HepG2 (cell line): ENCODE data around the gene NCMAP. TPM values are rescaled to one million over a fixed set of nuclear protein-coding genes. Genes with fewer than 3 reads are reported as not detected.

Experiments
- ATAC-seq: fragments of 200-7000 bp; cut with Tn5 transposase; 3 replicates; pipeline ENCODE4 v1.9.1; 2020; ENCODE audit warnings: mild to moderate bottlenecking, moderate library complexity
- BruUV-seq: library from RNA; stranded (reverse); fragments of 400-500 nt; replicated peaks from 2 replicates; lab custom pipeline; 2021; lab: Mats Ljungman, UMichigan
- CTCF ChIA-PET: fragments of 300-600 bp; formaldehyde crosslinking; extraction: SDS; loops from one replicate; lab custom pipeline; 2021; ENCODE audit warnings: low total read pairs, inconsistent platforms, low intra/inter-chr PET ratio; lab: Yijun Ruan, JAX
- POLR2A ChIA-PET: fragments of 350-600 bp; sonication (Branson Sonifier 250); formaldehyde crosslinking; loops from one replicate; lab custom pipeline; 2020; ENCODE audit warnings: antibody characterized with exemption, inconsistent platforms; lab: Yijun Ruan, JAX
- DNase-seq: peaks from one replicate; pipeline ENCODE4 v3.0.0-alpha.2; 2015; ENCODE audit warnings: low spot score
- FAIRE-seq: peaks from 3 replicates; lab custom pipeline; 2011; peaks lifted over from hg19 to GRCh38; lab: Jason Lieb, UNC
- H2AFZ ChIP-seq: one replicate; pipeline ENCODE4 v1.6.1; 2011; ENCODE audit warnings: low read length, inconsistent platforms
- H3K27ac ChIP-seq: fragments of 300-600 bp; 3 replicates; pipeline ENCODE4 v1.8.0; 2011; ENCODE audit warnings: mixed run types, mild to moderate bottlenecking, mixed read lengths, low read length, inconsistent platforms; ENCODE audit not compliant: insufficient read depth; ENCODE audit errors: extremely low read length
- H3K27me3 ChIP-seq, 2 experiments: fragments of 200-600 bp in 1 of 2; 2 replicates in 1 of 2; 3 replicates in 1 of 2; pipeline versions ENCODE4 v1.6.0 to v1.8.0; 2011; ENCODE audit warnings: low read length in 2 of 2, mild to moderate bottlenecking in 2 of 2, moderate library complexity in 2 of 2, inconsistent platforms in 1 of 2; ENCODE audit not compliant: insufficient read depth in 2 of 2, control insufficient read depth in 1 of 2
- H3K36me3 ChIP-seq, 2 experiments: fragments of 200-600 bp in 1 of 2; replicated peaks in 1 of 2; 2 replicates in 1 of 2; 3 replicates in 1 of 2; pipeline versions ENCODE4 v1.5.1 to v1.8.0; 2011; ENCODE audit warnings: low read length in 2 of 2, inconsistent platforms in 1 of 2; ENCODE audit not compliant: insufficient read depth in 2 of 2, control insufficient read depth in 1 of 2
- H3K4me1 ChIP-seq: 2 replicates; pipeline ENCODE4 v1.5.1; 2012; ENCODE audit warnings: low read length, inconsistent platforms; ENCODE audit not compliant: insufficient read depth
- H3K4me2 ChIP-seq: 2 replicates; pipeline ENCODE4 v1.6.0; 2011; ENCODE audit warnings: low read depth, low read length, inconsistent platforms
- H3K4me3 ChIP-seq, 3 experiments: fragments of 200-600 bp in 1 of 3; sonication (generic), shearing (Covaris generic) in 1 of 3; replicated peaks in 1 of 3; 2 replicates each; pipeline ENCODE4 v1.5.1; 2011 to 2016; ENCODE audit warnings: low read length in 3 of 3, inconsistent platforms in 2 of 3, low read depth in 2 of 3, mild to moderate bottlenecking in 2 of 3, control low read depth in 1 of 3, mixed read lengths in 1 of 3; ENCODE audit not compliant: insufficient read depth in 1 of 3
- H3K79me2 ChIP-seq: one replicate; pipeline ENCODE4 v1.6.1; 2011; ENCODE audit warnings: low read length, inconsistent platforms; ENCODE audit not compliant: insufficient read depth
- H3K9ac ChIP-seq: 2 replicates; pipeline ENCODE4 v1.6.0; 2011; ENCODE audit warnings: mild to moderate bottlenecking, low read depth, low read length, inconsistent platforms; ENCODE audit not compliant: insufficient read depth
- H3K9me3 ChIP-seq: 2 replicates; pipeline ENCODE4 v1.5.1; 2012; ENCODE audit warnings: mild to moderate bottlenecking, low read length
- H4K20me1 ChIP-seq: 2 replicates; pipeline ENCODE4 v1.6.0; 2011; ENCODE audit warnings: inconsistent platforms, mild to moderate bottlenecking, low read length, moderate library complexity; ENCODE audit not compliant: insufficient read depth
- EHMT2 ChIP-seq: fragments of 200-600 bp; sonication (generic); IDR thresholded peaks from 2 replicates; pipeline ENCODE4 v1.7.0; 2017; ENCODE audit warnings: antibody characterized with exemption, low read depth, low read length, borderline replicate concordance
- HDAC2 ChIP-seq: sonication (generic); formaldehyde crosslinking; IDR thresholded peaks from 2 replicates; pipeline ENCODE4 v1.4.0; 2020; ENCODE audit warnings: missing genetic modification reagents
- HOXA9 ChIP-seq: sonication (generic); formaldehyde crosslinking; IDR thresholded peaks from 2 replicates; pipeline ENCODE4 v1.8.1; 2022; ENCODE audit warnings: missing genetic modification reagents, mild to moderate bottlenecking, moderate library complexity, borderline replicate concordance
- RAD51 ChIP-seq: fragments of 450-650 bp; IDR thresholded peaks from 2 replicates; pipeline ENCODE4 v1.6.1; 2016; ENCODE audit warnings: borderline replicate concordance
- RBM22 ChIP-seq: fragments of 200-400 bp; formaldehyde crosslinking; optimal IDR thresholded peaks from 2 replicates; pipeline ENCODE3; 2017; ENCODE audit warnings: mild to moderate bottlenecking, low read length, moderate library complexity
- ZC3H4 ChIP-seq: sonication (generic); formaldehyde crosslinking; IDR thresholded peaks from 2 replicates; pipeline ENCODE4 v1.4.0; 2020; ENCODE audit warnings: missing genetic modification reagents, borderline replicate concordance
- ZFP36 ChIP-seq: fragments of 150-350 bp; IDR thresholded peaks from 2 replicates; pipeline ENCODE4 v1.6.1; 2018; ENCODE audit warnings: borderline replicate concordance, low read length, low read depth; ENCODE audit not compliant: partially characterized antibody
- ZNF562 ChIP-seq: sonication (generic); formaldehyde crosslinking; IDR thresholded peaks from 2 replicates; pipeline ENCODE4 v1.8.0; 2022; ENCODE audit warnings: missing genetic modification reagents, borderline replicate concordance
- WGBS: methylation state at CpG from one replicate; pipeline ENCODE4 v1.1.6; 2017; ENCODE audit warnings: low lambda C conversion rate; 5-methylcytosine and 5-hydroxymethylcytosine counted together
- in situ Hi-C: cut with HindIII; loops from 2 replicates; pipeline ENCODE4 v1.10.0; 2017; ENCODE audit warnings: low pct_unique_long_range_greater_than_20kb; ENCODE audit not compliant: extremely low pct_ligation_motif_present
- intact Hi-C: fragments of 100-400 bp; cut with micrococcal nuclease; formaldehyde crosslinking; loops from one replicate; pipeline ENCODE4 v1.10.0; 2022; ENCODE audit not compliant: unreplicated experiment
- polyA plus RNA-seq, 8 experiments: library from polyadenylated mRNA; depleted of rRNA in 3 of 8; stranded (reverse) in 7 of 8; unstranded in 1 of 8; fragments of >200 nt; fragmentation: Illumina TruSeq in 4 of 8; extraction: Trizol in 4 of 8; gene quantifications; 2 replicates each; pipeline versions ENCODE4 v1.2.1 to v1.2.3, GENCODE V29; 2011 to 2016; ENCODE audit warnings: low read depth in 4 of 8, missing spikeins in 1 of 8, mixed read lengths in 1 of 8; ENCODE audit not compliant: insufficient read depth in 1 of 8
- total RNA-seq, 5 experiments: library from RNA; depleted of rRNA; stranded (reverse); fragments of >200 nt; fragmentation: Illumina TruSeq; extraction: Trizol; gene quantifications; 2 replicates each; pipeline ENCODE4 v1.2.3, GENCODE V29; 2016; ENCODE audit warnings: low read depth in 1 of 5
- TF ChIP-seq, protein P1 (sequence below): IDR thresholded peaks from 2 replicates; pipeline ENCODE4 v1.6.1; 2018; ENCODE audit warnings: missing genetic modification reagents
- TF ChIP-seq, protein P2 (sequence below): sonication (generic); formaldehyde crosslinking; IDR thresholded peaks from 2 replicates; pipeline ENCODE4 v1.8.1; 2023; ENCODE audit warnings: mild to moderate bottlenecking, missing genetic modification reagents
- TF ChIP-seq, protein P3 (sequence below): sonication (generic); formaldehyde crosslinking; IDR thresholded peaks from 2 replicates; pipeline ENCODE4 v1.5.1; 2020; ENCODE audit warnings: missing genetic modification reagents, mild to moderate bottlenecking, borderline replicate concordance
- TF ChIP-seq, protein P4 (sequence below): sonication (generic); formaldehyde crosslinking; IDR thresholded peaks from 2 replicates; pipeline ENCODE4 v1.5.0; 2020; ENCODE audit warnings: mild to moderate bottlenecking, missing genetic modification reagents, borderline replicate concordance
- TF ChIP-seq, protein P5 (sequence below): sonication (generic); formaldehyde crosslinking; IDR thresholded peaks from 2 replicates; pipeline ENCODE4 v1.8.0; 2022; ENCODE audit warnings: mild to moderate bottlenecking, missing genetic modification reagents, moderate library complexity

NCMAP gene
- total and polyA plus RNA-seq, 2 of the 13 experiments (the other 11 are each of a cell fraction or from before 2014, with no cell fraction given): 2.7 to 20.0 TPM

DNA sequence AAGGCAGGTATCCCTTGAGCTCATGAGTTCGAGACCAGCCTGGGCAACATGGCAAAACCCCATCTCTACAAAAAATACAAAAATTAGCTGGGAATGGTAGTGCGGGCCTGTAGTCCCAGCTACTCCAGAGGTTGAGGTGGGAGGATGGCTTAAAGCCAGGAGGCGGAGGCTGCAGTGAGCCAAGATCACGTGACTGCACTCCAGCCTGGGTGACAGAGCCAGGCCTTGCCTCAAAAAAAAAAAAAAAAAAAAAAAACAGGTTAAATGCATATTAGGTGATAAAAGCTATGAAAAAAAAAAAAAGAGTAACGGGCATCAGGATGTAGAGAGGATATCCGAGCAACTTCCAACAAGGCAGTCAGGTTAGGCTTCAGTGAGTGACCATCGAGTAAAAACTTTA is 84.4 kb downstream of the NCMAP start (continued):
- TF ChIP-seq, protein P1, sequence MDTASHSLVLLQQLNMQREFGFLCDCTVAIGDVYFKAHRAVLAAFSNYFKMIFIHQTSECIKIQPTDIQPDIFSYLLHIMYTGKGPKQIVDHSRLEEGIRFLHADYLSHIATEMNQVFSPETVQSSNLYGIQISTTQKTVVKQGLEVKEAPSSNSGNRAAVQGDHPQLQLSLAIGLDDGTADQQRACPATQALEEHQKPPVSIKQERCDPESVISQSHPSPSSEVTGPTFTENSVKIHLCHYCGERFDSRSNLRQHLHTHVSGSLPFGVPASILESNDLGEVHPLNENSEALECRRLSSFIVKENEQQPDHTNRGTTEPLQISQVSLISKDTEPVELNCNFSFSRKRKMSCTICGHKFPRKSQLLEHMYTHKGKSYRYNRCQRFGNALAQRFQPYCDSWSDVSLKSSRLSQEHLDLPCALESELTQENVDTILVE (CRISPR knock-in tag): no peak
- TF ChIP-seq, protein P2, sequence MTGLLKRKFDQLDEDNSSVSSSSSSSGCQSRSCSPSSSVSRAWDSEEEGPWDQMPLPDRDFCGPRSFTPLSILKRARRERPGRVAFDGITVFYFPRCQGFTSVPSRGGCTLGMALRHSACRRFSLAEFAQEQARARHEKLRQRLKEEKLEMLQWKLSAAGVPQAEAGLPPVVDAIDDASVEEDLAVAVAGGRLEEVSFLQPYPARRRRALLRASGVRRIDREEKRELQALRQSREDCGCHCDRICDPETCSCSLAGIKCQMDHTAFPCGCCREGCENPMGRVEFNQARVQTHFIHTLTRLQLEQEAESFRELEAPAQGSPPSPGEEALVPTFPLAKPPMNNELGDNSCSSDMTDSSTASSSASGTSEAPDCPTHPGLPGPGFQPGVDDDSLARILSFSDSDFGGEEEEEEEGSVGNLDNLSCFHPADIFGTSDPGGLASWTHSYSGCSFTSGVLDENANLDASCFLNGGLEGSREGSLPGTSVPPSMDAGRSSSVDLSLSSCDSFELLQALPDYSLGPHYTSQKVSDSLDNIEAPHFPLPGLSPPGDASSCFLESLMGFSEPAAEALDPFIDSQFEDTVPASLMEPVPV (CRISPR knock-in tag): no peak
- TF ChIP-seq ZFP36 (no peak), RAD51 (peak; percentile 80; the same call in 1 of the 2 replicates), EHMT2 (no peak)
- TF ChIP-seq, protein P3, sequence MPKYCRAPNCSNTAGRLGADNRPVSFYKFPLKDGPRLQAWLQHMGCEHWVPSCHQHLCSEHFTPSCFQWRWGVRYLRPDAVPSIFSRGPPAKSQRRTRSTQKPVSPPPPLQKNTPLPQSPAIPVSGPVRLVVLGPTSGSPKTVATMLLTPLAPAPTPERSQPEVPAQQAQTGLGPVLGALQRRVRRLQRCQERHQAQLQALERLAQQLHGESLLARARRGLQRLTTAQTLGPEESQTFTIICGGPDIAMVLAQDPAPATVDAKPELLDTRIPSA: no peak

DNA sequence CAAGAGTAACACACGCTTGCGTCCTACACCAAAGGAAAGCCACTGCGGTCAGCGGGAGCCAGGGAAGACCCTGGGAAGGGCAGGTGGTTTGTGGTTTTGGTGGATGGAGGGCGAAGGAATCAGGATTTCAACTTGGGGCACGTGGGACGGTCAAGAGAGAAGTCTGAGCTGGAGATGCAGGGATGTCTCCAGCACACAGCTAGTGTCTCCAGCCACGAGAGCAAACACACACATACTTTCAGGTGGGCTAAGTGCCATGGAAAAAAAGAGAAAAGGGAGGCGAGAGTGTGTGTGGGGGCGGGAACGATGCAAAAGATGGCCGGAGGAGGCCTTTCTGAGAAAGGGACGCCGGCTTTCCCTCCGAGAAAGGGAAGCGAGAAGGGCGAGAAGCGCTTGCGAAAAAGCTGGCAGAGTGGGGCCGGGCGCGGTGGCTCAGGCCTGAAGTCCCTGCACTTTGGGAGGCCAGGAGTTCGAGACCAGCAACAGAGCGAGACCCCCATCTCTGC is 85.8 kb downstream of the NCMAP start:
- Histone ChIP-seq H2AFZ (no peak overlapping the region), H3K4me2 (peak overlapping the region; percentile 79), H3K79me2 (peaks cover 43% of the 10 kb centered on the region), H3K9me3 (no peaks in the 10 kb centered on the region), H3K27me3 (no peaks in the 10 kb centered on the region; a peak in 1 of 5 replicates), H3K4me3 (peak overlapping the region; percentile 44 to 98 (median 94); a peak in 4 of 6 replicates), H3K4me1 (peaks cover 54% of the 10 kb centered on the region), H4K20me1 (peaks cover 22% of the 10 kb centered on the region), H3K27ac (peak overlapping the region; percentile 56), H3K36me3 (peaks cover 0 to 4% of the 10 kb centered on the region in 2 experiments; a peak in 2 of 5 replicates), H3K9ac (peak overlapping the region; percentile 100)
- ChIA-PET POLR2A (interaction anchor here (1.2 to 1.5 kb wide), 4 partner anchors 36 to 189 kb away, joined by 3 to 4 read pairs (median 3); partner anchors contain the start of gene RCAN3), CTCF (no interaction called here)
- DNase-seq (no peak), FAIRE-seq (no peak), ATAC-seq (no peak)
- WGBS: 64% methylated on average over 24 of the region's 24 CpGs
- intact Hi-C loops (loop anchor here (5.0 kb wide), 2 partner anchors 229 to 624 kb away; partner anchors contain the start of gene STPG1), in situ Hi-C loops (no loop called here)
- BruUV-seq: no TSS peak
- TF ChIP-seq, protein P4, sequence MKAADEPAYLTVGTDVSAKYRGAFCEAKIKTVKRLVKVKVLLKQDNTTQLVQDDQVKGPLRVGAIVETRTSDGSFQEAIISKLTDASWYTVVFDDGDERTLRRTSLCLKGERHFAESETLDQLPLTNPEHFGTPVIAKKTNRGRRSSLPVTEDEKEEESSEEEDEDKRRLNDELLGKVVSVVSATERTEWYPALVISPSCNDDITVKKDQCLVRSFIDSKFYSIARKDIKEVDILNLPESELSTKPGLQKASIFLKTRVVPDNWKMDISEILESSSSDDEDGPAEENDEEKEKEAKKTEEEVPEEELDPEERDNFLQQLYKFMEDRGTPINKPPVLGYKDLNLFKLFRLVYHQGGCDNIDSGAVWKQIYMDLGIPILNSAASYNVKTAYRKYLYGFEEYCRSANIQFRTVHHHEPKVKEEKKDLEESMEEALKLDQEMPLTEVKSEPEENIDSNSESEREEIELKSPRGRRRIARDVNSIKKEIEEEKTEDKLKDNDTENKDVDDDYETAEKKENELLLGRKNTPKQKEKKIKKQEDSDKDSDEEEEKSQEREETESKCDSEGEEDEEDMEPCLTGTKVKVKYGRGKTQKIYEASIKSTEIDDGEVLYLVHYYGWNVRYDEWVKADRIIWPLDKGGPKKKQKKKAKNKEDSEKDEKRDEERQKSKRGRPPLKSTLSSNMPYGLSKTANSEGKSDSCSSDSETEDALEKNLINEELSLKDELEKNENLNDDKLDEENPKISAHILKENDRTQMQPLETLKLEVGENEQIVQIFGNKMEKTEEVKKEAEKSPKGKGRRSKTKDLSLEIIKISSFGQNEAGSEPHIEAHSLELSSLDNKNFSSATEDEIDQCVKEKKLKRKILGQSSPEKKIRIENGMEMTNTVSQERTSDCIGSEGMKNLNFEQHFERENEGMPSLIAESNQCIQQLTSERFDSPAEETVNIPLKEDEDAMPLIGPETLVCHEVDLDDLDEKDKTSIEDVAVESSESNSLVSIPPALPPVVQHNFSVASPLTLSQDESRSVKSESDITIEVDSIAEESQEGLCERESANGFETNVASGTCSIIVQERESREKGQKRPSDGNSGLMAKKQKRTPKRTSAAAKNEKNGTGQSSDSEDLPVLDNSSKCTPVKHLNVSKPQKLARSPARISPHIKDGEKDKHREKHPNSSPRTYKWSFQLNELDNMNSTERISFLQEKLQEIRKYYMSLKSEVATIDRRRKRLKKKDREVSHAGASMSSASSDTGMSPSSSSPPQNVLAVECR (CRISPR knock-in tag): no peak
- peak; percentile 32; the same call in 1 of the 2 replicates for TF ChIP-seq ZC3H4
- TF ChIP-seq HDAC2 (CRISPR knock-in tag): no peak
- TF ChIP-seq RBM22: peak; percentile 68
- no peak for TF ChIP-seq HOXA9 (CRISPR knock-in tag)
- no peak for TF ChIP-seq ZNF562 (CRISPR knock-in tag)
- TF ChIP-seq, protein P5, sequence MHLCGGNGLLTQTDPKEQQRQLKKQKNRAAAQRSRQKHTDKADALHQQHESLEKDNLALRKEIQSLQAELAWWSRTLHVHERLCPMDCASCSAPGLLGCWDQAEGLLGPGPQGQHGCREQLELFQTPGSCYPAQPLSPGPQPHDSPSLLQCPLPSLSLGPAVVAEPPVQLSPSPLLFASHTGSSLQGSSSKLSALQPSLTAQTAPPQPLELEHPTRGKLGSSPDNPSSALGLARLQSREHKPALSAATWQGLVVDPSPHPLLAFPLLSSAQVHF (CRISPR knock-in tag): no peak
